ENCODE results near the gene PRC1.

PRC1 gene

GRCh38 chr15:90954712-90955623, 39.4 kb downstream of the PRC1 start, which contains the start of gene RCCD1:
Gene RCCD1 (plus strand): TSS chr15:90954884. CDS start chr15:90956735, 1,851 bp downstream.
- TF ChIP-seq, protein P1, sequence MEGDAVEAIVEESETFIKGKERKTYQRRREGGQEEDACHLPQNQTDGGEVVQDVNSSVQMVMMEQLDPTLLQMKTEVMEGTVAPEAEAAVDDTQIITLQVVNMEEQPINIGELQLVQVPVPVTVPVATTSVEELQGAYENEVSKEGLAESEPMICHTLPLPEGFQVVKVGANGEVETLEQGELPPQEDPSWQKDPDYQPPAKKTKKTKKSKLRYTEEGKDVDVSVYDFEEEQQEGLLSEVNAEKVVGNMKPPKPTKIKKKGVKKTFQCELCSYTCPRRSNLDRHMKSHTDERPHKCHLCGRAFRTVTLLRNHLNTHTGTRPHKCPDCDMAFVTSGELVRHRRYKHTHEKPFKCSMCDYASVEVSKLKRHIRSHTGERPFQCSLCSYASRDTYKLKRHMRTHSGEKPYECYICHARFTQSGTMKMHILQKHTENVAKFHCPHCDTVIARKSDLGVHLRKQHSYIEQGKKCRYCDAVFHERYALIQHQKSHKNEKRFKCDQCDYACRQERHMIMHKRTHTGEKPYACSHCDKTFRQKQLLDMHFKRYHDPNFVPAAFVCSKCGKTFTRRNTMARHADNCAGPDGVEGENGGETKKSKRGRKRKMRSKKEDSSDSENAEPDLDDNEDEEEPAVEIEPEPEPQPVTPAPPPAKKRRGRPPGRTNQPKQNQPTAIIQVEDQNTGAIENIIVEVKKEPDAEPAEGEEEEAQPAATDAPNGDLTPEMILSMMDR (IDR thresholded peaks at IDR 0.05) = no peak
- TF ChIP-seq ZFX (IDR thresholded peaks at IDR 0.05; ENCODE audit: borderline replicate concordance) = no peak

DNA sequence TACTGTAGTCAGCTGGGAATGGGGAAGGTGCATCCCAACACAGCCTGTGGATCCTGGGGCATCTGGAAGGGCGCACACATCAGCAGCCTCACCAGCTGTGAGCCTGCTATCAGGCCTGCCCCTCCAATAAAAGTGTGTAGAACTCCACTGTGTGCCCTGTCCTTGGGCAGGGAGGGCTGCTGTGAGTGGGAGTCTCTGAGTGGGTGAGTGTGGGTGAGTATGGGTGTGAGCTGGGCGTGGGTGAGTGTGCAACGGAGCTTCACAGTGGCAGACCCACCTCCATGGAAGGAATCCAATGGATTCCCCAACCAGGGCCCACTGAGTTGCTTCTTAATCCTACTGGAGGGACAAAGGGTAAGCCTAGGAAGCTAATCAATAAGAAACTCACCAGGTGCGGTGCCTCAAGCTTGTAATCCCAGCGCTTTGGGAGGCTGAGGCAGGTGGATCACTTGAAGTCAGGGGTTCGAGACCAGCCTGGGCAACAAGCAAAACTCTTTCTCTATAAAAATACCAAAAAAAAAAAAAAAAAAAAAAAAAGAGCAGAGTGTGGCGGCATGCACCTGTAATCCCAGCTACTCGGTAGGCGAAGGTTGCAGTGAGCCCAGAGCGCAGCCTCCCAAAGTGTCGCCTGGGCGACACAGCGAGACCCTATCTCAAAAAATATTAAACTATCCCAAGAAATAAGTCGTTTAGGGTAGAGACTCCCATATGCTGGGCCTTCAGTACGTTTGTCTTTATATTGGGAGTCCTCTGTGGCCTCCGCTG, 40.2 kb downstream of the PRC1 start:
- no peak overlapping the region for H3K27ac ChIP-seq
- no peak for TF ChIP-seq ZFX (IDR thresholded peaks at IDR 0.05; ENCODE audit: borderline replicate concordance)
- TF ChIP-seq, protein P1 (IDR thresholded peaks at IDR 0.05) = no peak

More at GRCh38 chr15:90954712-90955623, 39.4 kb downstream of the PRC1 start, which contains the start of gene RCCD1:
- peak within 1 kb of the TSS; percentile 57 for H3K27ac ChIP-seq

GRCh38 chr15:90952901-90953677, 41.2 kb downstream of the PRC1 start:
- no peak overlapping the region for H3K27ac ChIP-seq
- TF ChIP-seq, protein P1 (IDR thresholded peaks at IDR 0.05) = no peak
- no peak for TF ChIP-seq ZFX (IDR thresholded peaks at IDR 0.05; ENCODE audit: borderline replicate concordance)

GRCh38 chr15:90950676-90951075, 43.7 kb downstream of the PRC1 start:
- no peak overlapping the region for H3K27ac ChIP-seq
- TF ChIP-seq, protein P1 (IDR thresholded peaks at IDR 0.05) = no peak
- no peak for TF ChIP-seq ZFX (IDR thresholded peaks at IDR 0.05; ENCODE audit: borderline replicate concordance)

DNA sequence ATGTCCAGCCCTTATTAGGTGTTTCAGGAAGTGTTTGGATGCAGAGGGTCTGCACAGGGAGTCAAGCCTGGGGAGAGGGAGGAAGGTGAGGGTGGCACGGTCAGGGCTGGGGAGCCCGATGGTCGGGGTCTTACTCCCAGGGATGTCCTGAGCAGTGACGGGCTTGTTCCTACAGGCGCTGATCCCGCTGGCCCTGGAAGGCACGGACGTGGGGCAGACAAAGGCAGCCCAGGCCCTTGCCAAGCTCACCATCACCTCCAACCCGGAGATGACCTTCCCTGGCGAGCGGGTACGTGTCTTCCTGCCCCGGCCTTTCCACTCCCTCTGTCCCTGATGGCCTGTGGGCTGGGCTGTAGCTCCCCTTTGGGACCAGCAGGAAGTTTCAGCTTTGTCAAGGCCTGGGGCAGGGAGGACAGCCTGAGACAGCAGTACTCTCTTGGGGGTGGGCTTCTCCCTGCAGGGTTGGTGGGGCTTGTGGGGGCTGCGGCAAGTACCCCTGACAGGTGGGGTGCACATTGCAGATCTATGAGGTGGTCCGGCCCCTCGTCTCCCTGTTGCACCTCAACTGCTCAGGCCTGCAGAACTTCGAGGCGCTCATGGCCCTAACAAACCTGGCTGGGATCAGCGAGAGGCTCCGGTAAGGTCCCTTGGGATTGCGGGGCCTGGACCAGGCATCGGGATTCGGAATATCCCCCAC, 44.2 kb downstream of the PRC1 start:
- no peak overlapping the region for H3K27ac ChIP-seq
- TF ChIP-seq, protein P1 (IDR thresholded peaks at IDR 0.05) = no peak
- TF ChIP-seq ZFX (IDR thresholded peaks at IDR 0.05; ENCODE audit: borderline replicate concordance) = no peak

DNA sequence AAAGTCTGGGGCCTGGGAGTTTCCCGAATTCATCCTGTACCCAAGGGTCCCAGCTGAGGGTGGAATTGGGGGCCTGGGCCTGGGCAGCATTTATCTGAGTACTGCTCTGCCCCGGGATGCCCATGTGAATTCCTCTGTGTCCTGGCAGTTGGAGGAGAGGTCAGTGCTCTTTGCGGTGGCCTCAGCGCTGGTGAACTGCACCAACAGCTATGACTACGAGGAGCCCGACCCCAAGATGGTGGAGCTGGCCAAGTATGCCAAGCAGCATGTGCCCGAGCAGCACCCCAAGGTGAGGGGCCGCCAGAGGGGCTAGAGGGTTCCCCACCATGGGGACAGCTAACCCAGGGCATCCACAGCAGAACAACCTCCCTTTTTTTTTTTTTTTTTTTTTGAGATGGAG, 45.8 kb downstream of the PRC1 start:
- no peak overlapping the region for H3K27ac ChIP-seq
- TF ChIP-seq ZFX (IDR thresholded peaks at IDR 0.05; ENCODE audit: borderline replicate concordance) = no peak
- TF ChIP-seq, protein P1 (IDR thresholded peaks at IDR 0.05) = no peak

Data from 22Rv1 (cell line).